EH (cell line): Measurements from ENCODE around the gene PCDHB11.
"Not testable (repeated sequence)": the region's sequence is repeated elsewhere in the genome, so short reads cannot be mapped to it uniquely, and the experiment has no call there.

ENCODE experiments used
- DNase-seq: peaks from one replicate; pipeline ENCODE4 v3.0.0-alpha.2; 2015; ENCODE audit warnings: low read depth

Gene PCDHB11

DNA sequence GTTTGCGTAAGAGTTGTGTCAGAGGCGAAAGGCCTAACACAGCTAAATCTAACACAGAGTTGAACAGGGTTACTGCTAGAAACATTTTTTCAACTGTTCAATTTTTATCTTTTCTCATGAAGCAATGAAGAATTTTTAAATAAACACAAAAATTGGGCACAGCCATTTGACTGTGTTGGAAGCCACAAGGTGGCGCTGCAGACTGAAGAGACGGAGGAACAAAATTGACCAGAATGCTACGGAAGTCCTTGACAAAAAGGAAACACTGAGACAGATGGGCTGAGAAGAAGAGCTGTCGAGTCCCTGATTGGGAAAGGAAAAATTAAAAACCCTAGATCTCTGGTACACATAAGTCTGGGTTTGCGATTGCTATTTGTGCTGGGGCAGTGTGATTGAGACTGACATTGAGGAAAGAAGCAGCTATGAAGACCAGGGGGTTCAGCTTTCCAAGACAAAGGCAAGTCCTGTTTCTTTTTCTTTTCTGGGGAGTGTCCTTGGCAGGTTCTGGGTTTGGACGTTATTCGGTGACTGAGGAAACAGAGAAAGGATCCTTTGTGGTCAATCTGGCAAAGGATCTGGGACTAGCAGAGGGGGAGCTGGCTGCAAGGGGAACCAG lies 12.4 kb upstream of the PCDHB11 start, which contains the start of gene PCDHB9:
PCDHB9 (plus strand) TSS at position 265 of the 616 bp plus-strand sequence; CDS start at position 423, 158 bp downstream.
- peak; percentile 46 for DNase-seq

DNA sequence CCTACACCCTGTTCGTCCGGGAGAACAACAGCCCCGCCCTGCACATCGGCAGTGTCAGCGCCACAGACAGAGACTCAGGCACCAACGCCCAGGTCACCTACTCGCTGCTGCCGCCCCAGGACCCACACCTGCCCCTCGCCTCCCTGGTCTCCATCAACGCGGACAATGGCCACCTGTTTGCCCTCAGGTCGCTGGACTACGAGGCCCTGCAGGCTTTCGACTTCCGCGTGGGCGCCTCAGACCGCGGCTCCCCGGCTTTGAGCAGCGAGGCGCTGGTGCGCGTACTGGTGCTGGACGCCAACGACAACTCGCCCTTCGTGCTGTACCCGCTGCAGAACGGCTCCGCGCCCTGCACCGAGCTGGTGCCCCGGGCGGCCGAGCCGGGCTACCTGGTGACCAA lies 10.7 kb upstream of the PCDHB11 start:
- not testable (repeated sequence) for DNase-seq

DNA sequence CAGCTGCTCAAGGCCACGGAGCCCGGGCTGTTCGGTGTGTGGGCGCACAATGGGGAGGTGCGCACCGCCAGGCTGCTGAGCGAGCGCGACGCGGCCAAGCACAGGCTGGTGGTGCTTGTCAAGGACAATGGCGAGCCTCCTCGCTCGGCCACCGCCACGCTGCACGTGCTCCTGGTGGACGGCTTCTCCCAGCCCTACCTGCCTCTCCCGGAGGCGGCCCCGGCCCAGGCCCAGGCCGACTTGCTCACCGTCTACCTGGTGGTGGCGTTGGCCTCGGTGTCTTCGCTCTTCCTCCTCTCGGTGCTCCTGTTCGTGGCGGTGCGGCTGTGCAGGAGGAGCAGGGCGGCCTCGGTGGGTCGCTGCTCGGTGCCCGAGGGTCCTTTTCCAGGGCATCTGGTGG lies 10.3 kb upstream of the PCDHB11 start:
- not testable (repeated sequence) for DNase-seq

DNA sequence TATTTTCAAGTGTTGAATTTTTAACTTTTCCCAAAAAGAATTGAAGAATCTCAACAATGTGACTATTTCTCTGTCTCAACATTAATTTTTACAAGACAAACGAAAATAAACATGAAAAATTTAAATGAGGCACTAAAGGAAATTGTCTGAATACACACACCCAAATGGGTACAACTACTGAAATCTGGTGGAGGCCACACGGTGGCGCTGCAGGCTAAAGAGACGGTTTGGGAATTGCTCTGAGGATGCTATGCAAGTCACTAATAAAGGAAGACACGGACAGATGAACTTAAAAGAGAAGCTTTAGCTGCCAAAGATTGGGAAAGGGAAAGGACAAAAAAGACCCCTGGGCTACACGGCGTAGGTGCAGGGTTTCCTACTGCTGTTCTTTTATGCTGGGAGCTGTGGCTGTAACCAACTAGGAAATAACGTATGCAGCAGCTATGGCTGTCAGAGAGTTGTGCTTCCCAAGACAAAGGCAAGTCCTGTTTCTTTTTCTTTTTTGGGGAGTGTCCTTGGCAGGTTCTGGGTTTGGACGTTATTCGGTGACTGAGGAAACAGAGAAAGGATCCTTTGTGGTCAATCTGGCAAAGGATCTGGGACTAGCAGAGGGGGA lies 7.2 kb upstream of the PCDHB11 start, which contains the start of gene PCDHB10:
PCDHB10 (plus strand) TSS at position 244 of the 616 bp plus-strand sequence; CDS start at position 444, 200 bp downstream.
- peak; percentile 32 for DNase-seq

DNA sequence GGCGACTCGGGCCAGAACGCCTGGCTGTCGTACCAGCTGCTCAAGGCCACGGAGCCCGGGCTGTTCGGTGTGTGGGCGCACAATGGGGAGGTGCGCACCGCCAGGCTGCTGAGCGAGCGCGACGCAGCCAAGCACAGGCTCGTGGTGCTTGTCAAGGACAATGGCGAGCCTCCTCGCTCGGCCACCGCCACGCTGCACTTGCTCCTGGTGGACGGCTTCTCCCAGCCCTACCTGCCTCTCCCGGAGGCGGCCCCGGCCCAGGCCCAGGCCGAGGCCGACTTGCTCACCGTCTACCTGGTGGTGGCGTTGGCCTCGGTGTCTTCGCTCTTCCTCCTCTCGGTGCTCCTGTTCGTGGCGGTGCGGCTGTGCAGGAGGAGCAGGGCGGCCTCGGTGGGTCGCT lies 5.1 kb upstream of the PCDHB11 start:
- not testable (repeated sequence) for DNase-seq

DNA sequence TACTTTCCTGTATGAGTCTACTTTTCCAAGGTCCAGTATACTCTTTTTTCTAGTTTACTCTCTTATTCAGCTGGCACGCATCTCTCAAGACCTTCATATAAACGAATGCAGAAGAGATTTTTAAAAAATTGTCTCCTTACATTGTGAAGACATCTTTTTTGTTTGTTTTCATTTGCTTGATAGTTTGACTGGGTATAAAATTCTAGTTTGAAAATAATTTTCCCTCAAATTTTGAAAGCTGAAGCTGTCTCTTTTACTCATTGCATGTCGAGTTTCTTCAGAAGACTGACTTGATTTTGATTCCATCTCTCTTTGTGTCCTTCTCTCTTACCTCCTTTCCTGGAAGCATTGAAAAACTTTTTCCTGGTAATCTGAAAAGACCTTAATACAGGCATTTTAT lies 3.1 kb upstream of the PCDHB11 start:
- no peak for DNase-seq

DNA sequence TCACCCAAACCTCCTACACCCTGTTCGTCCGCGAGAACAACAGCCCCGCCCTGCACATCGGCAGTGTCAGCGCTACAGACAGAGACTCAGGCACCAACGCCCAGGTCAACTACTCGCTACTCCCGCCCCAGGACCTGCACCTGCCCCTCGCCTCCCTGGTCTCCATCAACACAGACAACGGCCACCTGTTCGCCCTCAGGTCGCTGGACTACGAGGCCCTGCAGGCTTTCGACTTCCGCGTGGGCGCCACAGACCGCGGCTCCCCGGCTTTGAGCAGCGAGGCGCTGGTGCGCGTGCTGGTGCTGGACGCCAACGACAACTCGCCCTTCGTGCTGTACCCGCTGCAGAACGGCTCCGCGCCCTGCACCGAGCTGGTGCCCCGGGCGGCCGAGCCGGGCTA lies 1.7 kb downstream of the PCDHB11 start:
- not testable (repeated sequence) for DNase-seq

DNA sequence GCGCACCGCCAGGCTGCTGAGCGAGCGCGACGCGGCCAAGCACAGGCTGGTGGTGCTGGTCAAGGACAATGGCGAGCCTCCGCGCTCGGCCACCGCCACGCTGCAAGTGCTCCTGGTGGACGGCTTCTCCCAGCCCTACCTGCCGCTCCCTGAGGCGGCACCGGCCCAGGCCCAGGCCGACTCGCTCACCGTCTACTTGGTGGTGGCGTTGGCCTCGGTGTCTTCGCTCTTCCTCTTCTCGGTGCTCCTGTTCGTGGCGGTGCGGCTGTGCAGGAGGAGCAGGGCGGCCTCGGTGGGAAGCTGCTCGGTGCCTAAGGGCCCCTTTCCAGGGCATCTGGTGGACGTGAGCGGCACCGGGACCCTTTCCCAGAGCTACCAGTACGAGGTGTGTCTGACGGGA lies 2.2 kb downstream of the PCDHB11 start:
- not testable (repeated sequence) for DNase-seq

DNA sequence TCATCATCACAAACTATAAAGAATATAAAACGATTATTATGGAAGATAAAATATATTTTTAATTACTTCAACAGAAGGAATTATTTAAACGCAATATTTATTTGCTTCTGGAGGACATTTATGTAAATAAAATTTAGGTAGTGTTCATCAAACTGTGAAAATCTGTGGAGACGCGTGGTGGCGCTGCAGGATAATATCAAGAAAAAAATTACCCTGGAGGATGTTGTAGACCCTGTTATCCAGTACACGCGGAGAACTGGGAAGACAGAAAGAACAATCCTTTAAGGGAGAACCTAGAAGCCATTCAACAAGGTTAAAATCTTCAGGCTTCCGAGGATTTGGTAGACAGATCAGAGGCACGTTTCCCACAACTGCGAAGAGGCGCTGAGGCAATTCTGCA lies 9.1 kb downstream of the PCDHB11 start, which contains the start of gene PCDHB12:
PCDHB12 (plus strand) TSS at position 242 of the 400 bp plus-strand sequence. CDS start 189 bp downstream, outside the sequence.
- peak; percentile 15 for DNase-seq

DNA sequence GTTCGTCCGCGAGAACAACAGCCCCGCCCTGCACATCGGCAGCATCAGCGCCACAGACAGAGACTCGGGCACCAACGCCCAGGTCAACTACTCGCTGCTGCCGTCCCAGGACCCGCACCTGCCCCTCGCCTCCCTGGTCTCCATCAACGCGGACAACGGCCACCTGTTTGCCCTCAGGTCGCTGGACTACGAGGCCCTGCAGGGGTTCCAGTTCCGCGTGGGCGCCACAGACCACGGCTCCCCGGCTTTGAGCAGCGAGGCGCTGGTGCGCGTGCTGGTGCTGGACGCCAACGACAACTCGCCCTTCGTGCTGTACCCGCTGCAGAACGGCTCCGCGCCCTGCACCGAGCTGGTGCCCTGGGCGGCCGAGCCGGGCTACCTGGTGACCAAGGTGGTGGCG lies 10.9 kb downstream of the PCDHB11 start:
- DNase-seq, result not testable (repeated sequence)

DNA sequence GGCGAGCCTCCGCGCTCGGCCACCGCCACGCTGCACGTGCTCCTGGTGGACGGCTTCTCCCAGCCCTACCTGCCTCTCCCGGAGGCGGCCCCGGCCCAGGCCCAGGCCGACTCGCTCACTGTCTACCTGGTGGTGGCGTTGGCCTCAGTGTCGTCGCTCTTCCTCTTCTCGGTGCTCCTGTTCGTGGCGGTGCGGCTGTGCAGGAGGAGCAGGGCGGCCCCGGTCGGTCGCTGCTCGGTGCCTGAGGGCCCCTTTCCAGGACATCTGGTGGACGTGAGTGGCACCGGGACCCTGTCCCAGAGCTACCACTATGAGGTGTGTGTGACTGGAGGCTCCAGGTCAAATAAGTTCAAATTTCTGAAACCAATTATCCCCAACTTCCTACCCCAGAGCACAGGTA lies 11.4 kb downstream of the PCDHB11 start:
- not testable (repeated sequence) for DNase-seq

DNA sequence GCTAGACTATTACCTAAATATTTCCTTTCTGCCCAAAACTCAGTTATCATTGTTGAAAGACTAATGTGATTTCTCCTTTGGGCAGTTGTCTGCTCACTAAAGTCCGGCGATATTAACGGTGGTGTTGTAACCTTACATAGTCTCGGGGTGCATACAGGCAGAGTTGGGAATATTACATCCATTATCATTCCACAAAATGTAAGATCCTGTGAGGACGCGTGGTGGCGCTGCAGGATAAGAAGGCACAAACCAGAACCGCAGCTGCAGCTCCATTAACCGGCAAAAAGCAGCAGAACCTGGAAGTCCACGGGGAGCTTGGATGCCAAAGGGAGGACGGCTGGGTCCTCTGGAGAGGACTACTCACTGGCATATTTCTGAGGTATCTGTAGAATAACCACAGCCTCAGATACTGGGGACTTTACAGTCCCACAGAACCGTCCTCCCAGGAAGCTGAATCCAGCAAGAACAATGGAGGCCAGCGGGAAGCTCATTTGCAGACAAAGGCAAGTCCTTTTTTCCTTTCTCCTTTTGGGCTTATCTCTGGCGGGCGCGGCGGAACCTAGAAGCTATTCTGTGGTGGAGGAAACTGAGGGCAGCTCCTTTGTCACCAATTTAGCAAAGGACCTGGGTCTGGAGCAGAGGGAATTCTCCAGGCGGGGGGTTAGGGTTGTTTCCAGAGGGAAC lies 14.4 kb downstream of the PCDHB11 start, which contains the start of gene PCDHB13:
PCDHB13 (plus strand) TSS at position 264 of the 684 bp plus-strand sequence; CDS start at position 469, 205 bp downstream.
- DNase-seq, result peak; percentile 38

DNA sequence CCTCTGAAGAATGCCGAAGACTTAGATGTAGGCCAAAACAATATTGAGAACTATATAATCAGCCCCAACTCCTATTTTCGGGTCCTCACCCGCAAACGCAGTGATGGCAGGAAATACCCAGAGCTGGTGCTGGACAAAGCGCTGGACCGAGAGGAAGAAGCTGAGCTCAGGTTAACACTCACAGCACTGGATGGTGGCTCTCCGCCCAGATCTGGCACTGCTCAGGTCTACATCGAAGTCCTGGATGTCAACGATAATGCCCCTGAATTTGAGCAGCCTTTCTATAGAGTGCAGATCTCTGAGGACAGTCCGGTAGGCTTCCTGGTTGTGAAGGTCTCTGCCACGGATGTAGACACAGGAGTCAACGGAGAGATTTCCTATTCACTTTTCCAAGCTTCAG lies 15.2 kb downstream of the PCDHB11 start:
- DNase-seq, result not testable (repeated sequence)

DNA sequence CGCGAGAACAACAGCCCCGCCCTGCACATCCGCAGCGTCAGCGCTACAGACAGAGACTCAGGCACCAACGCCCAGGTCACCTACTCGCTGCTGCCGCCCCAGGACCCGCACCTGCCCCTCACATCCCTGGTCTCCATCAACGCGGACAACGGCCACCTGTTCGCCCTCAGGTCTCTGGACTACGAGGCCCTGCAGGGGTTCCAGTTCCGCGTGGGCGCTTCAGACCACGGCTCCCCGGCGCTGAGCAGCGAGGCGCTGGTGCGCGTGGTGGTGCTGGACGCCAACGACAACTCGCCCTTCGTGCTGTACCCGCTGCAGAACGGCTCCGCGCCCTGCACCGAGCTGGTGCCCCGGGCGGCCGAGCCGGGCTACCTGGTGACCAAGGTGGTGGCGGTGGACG lies 16.1 kb downstream of the PCDHB11 start:
- not testable (repeated sequence) for DNase-seq

DNA sequence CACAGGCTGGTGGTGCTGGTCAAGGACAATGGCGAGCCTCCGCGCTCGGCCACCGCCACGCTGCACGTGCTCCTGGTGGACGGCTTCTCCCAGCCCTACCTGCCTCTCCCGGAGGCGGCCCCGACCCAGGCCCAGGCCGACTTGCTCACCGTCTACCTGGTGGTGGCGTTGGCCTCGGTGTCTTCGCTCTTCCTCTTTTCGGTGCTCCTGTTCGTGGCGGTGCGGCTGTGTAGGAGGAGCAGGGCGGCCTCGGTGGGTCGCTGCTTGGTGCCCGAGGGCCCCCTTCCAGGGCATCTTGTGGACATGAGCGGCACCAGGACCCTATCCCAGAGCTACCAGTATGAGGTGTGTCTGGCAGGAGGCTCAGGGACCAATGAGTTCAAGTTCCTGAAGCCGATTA lies 16.6 kb downstream of the PCDHB11 start:
- not testable (repeated sequence) for DNase-seq

DNA sequence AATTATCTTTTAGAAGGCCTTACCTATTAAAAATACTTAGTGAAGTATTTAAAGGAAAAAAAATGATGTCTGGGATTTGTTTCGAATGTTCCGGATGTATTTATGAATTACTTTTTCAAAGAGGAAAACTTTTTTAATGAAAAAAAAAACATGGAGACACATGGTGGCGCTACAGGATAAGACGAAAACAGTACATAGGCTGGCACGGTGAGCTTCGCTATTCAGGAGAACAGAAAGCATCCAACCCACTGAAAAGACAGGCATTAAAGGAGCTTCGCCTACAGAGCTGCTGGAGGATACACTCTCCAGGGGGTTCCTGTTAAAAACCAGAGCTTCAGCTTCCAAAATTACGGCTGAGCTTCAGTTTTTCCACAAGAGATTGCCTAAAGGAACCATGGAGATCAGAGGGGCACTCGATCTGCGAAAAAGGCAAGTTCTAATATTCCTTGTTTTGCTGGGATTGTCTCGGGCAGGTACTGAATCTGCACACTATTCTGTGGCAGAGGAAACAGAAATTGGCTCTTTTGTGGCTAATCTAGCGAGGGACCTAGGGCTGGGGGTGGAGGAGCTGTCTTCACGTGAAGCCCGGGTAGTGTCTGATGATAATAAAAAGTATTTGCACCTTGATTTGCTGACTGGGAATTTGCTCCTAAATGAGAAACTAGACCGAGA lies 23.8 kb downstream of the PCDHB11 start, which contains the start of gene PCDHB14:
PCDHB14 (plus strand) TSS at position 232 of the 672 bp plus-strand sequence; CDS start at position 395, 163 bp downstream.
- DNase-seq, result peak; percentile 50

DNA sequence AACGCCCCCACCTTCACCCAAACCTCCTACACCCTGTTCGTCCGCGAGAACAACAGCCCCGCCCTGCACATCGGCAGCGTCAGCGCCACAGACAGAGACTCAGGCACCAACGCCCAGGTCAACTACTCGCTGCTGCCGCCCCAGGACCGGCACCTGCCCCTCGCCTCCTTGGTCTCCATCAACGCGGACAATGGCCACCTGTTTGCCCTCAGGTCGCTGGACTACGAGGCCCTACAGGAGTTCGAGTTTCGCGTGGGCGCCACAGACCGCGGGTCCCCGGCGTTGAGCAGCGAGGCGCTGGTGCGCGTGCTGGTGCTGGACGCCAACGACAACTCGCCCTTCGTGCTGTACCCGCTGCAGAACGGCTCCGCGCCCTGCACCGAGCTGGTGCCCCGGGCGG lies 25.4 kb downstream of the PCDHB11 start:
- DNase-seq, result not testable (repeated sequence)

DNA sequence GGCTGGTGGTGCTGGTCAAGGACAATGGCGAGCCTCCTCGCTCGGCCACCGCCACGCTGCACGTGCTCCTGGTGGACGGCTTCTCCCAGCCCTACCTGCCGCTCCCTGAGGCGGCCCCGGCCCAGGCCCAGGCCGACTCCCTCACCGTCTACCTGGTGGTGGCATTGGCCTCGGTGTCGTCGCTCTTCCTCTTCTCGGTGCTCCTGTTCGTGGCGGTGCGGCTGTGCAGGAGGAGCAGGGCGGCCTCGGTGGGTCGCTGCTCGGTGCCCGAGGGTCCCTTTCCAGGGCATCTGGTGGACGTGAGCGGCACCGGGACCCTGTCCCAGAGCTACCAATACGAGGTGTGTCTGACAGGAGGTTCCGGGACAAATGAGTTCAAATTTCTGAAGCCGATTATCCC lies 26.0 kb downstream of the PCDHB11 start:
- not testable (repeated sequence) for DNase-seq

DNA sequence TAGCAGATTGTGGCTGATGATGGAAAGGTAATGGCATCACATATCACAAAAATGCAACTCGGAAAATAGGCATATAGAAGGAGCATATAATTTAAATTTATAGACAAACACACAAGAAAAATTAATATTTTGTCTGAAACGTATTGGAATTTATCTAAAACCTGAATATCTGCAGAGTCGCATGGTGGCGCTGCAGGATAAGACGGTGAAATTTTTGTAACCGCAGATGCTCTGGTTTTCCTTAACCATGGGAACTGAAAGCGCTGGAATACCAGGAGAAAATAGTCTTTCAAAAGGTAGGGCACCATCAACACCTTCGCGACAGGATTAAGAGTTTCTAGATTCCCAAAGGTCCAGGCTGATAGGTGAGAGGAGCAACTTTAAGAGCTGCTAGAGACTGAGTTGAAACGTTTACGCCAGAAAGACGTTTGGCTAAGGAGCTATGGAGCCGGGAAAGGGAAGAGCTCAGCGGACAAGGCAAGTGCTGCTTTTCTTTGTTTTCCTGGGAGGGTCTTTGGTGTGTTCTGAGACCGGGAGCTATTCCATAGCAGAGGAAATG lies 34.8 kb downstream of the PCDHB11 start:
- DNase-seq, result peak; percentile 32

DNA sequence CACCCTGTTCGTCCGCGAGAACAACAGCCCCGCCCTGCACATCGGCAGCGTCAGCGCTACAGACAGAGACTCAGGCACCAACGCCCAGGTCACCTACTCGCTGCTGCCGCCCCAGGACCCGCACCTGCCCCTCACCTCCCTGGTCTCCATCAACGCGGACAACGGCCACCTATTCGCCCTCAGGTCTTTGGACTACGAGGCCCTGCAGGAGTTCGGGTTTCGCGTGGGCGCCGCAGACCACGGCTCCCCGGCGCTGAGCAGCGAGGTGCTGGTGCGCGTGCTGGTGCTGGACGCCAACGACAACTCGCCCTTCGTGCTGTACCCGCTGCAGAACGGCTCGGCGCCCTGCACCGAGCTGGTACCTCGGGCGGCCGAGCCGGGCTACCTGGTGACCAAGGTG lies 36.5 kb downstream of the PCDHB11 start:
- not testable (repeated sequence) for DNase-seq

DNA sequence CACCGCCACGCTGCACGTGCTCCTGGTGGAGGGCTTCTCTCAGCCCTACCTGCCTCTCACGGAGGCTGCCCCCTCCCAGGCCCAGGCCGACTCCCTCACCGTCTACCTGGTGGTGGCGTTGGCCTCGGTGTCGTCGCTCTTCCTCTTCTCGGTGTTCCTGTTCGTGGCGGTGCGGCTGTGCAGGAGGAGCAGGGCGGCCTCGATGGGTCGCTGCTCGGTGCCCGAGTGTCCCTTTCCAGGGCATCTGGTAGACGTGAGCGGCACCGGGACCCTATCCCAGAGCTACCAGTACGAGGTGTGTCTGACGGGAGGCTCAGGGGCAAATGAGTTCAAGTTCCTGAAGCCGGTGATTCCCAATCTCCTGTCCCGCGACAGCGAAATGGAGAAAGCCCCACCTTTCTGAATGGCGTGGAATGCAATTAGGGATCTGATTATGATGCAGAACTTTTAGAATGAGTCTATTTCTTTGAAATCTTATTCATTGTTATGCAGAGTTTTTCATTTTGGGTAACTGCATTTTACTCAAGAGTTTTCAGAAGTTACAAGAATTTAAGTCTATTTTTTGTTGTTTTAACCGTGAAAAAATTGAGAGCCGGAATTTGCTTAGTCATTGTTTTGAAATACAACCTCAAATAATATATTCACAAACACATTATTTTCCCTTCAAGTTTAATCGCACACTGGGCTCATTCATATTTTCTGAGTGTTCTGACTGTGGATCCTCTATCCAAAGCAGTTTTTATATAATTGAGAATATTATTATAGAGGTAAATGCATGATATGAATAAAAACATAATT lies 37.3 kb downstream of the PCDHB11 start:
- DNase-seq, result no peak
